ENCODE data around the gene KRT38.
A peak's percentile ranks its signal among the peaks of the same experiment; 100 is the strongest.
"Not testable (repeated sequence)": the region's sequence is repeated elsewhere in the genome, so short reads cannot be mapped to it uniquely, and the experiment has no call there.

Gene KRT38

GRCh38 chr17:41404024-41404671 is 36.6 kb downstream of the KRT38 start:
- DNase-seq (ENCODE audit: extremely low read depth, low read depth) = peak; percentile 96
- TF ChIP-seq CTCF (IDR thresholded peaks at IDR 0.05; ENCODE audit: low read depth, low read length, missing control alignments) = no peak
- no peak overlapping the region for H3K4me3 ChIP-seq (replicated peaks; ENCODE audit: low read depth, low read length)

- no peak overlapping the region for H3K4me3 ChIP-seq (replicated peaks; ENCODE audit: low read depth, low read length)
- DNase-seq (ENCODE audit: extremely low read depth, low read depth) = no peak
- no peak for TF ChIP-seq CTCF (IDR thresholded peaks at IDR 0.05; ENCODE audit: low read depth, low read length, missing control alignments)
These were observed 37.3 kb downstream of the KRT38 start for GRCh38 chr17:41403404-41404023.

GRCh38 chr17:41402161-41402560 is 38.6 kb downstream of the KRT38 start:
- DNase-seq (ENCODE audit: extremely low read depth, low read depth) = no peak
- TF ChIP-seq CTCF (IDR thresholded peaks at IDR 0.05; ENCODE audit: low read depth, low read length, missing control alignments) = no peak
- no peak overlapping the region for H3K4me3 ChIP-seq (replicated peaks; ENCODE audit: low read depth, low read length)

GRCh38 chr17:41396996-41397660 is 43.7 kb downstream of the KRT38 start, which contains the start of gene KRT31:
Gene KRT31 (minus strand): TSS chr17:41397608. CDS start chr17:41397539, 69 bp downstream.
- no peak within 1 kb of the TSS for H3K4me3 ChIP-seq (replicated peaks; ENCODE audit: low read depth, low read length)
- TF ChIP-seq CTCF (IDR thresholded peaks at IDR 0.05; ENCODE audit: low read depth, low read length, missing control alignments) = no peak
- DNase-seq (ENCODE audit: extremely low read depth, low read depth) = no peak

- DNase-seq (ENCODE audit: extremely low read depth, low read depth) = no peak
- no peak overlapping the region for H3K4me3 ChIP-seq (replicated peaks; ENCODE audit: low read depth, low read length)
- no peak for TF ChIP-seq CTCF (IDR thresholded peaks at IDR 0.05; ENCODE audit: low read depth, low read length, missing control alignments)
These were observed 44.4 kb downstream of the KRT38 start for GRCh38 chr17:41396340-41396739.

- no peak overlapping the region for H3K4me3 ChIP-seq (replicated peaks; ENCODE audit: low read depth, low read length)
- TF ChIP-seq CTCF (IDR thresholded peaks at IDR 0.05; ENCODE audit: low read depth, low read length, missing control alignments) = no peak
- no peak for DNase-seq (ENCODE audit: extremely low read depth, low read depth)
These were observed 45.2 kb downstream of the KRT38 start for GRCh38 chr17:41395611-41396010.

GRCh38 chr17:41395044-41395443 is 45.7 kb downstream of the KRT38 start:
- not testable (repeated sequence) for H3K4me3 ChIP-seq (replicated peaks; ENCODE audit: low read depth, low read length); DNase-seq (ENCODE audit: extremely low read depth, low read depth)
